ENCODE measurements around the gene DPP7. TPM values are rescaled to one million over a fixed set of nuclear protein-coding genes. Genes with fewer than 3 reads are reported as not detected.
A peak's percentile ranks its signal among the peaks of the same experiment; 100 is the strongest.

Gene DPP7
- total RNA-seq, 4 donors from 2014 or later = 41.1 to 109 (median 62.4) TPM

- Histone ChIP-seq H3K4me1 (peaks cover 0 to 34% (median 19%) of the 10 kb centered on the region in 3 donors), H3K4me3 (no peak overlapping the region), H3K9me3 (no peaks in the 10 kb centered on the region), H3K36me3 (no peaks in the 10 kb centered on the region), H3K27me3 (peaks cover 0 to 85% (median 25%) of the 10 kb centered on the region in 4 donors), H3K27ac (no peak overlapping the region)
- TF ChIP-seq POLR2A (IDR thresholded peaks at IDR 0.05) = no peak
- no peak for DNase-seq
- intact Hi-C loops (cut with DNase I) = no loop called here
- 46 to 73% methylated on average over 3 to 4 of the region's 4 CpGs for WGBS, 2 donors
These were observed 19.7 kb upstream of the DPP7 start for GRCh38 chr9:137134191-137134590.

DNA sequence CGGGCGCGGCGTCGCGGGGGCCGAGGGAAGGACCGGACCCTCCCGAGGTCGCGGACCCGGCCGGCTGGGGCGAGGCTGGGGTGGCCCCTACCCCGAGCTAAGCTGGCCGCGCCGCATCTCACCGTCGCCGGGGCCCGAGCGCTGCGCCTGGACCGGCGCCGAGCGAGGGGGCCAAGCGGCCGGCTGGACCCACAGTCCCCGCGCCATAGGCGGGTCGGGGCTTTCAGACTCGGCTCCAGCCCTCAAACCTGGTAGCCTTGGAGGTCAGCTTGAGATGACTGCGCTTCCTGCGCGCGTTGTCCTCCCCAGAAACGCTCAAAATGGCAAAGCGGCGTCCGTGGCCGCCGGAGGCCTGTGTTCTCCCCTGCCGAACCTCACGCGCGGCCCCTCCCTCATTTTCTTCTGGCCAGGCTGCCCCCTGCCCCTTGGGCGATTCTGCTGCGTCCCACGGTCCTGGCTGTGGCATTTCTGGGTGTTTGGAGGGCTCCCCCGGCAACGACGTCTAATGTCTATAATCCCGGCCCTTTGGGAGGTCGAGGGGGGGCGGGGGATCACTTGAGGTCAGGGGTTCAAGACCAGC, 15.7 kb upstream of the DPP7 start:
- no peak for DNase-seq
- H3K27ac ChIP-seq = peak overlapping the region; percentile 71 to 83 (median 82)
- peaks cover 0 to 46% (median 0%) of the 10 kb centered on the region in 4 donors for H3K27me3 ChIP-seq
- intact Hi-C loops (cut with DNase I) = no loop called here
- WGBS, 2 donors = no CpG with 5 or more reads among the region's 58 CpGs
- peak overlapping the region; percentile 62 to 96 (median 82) for H3K4me3 ChIP-seq
- no peaks in the 10 kb centered on the region for H3K36me3 ChIP-seq
- no peak for TF ChIP-seq CTCF (IDR thresholded peaks at IDR 0.05)
- TF ChIP-seq POLR2A (IDR thresholded peaks at IDR 0.05) = no peak
- peaks cover 23 to 42% (median 24%) of the 10 kb centered on the region in 3 donors for H3K4me1 ChIP-seq
- no peaks in the 10 kb centered on the region for H3K9me3 ChIP-seq

DNA sequence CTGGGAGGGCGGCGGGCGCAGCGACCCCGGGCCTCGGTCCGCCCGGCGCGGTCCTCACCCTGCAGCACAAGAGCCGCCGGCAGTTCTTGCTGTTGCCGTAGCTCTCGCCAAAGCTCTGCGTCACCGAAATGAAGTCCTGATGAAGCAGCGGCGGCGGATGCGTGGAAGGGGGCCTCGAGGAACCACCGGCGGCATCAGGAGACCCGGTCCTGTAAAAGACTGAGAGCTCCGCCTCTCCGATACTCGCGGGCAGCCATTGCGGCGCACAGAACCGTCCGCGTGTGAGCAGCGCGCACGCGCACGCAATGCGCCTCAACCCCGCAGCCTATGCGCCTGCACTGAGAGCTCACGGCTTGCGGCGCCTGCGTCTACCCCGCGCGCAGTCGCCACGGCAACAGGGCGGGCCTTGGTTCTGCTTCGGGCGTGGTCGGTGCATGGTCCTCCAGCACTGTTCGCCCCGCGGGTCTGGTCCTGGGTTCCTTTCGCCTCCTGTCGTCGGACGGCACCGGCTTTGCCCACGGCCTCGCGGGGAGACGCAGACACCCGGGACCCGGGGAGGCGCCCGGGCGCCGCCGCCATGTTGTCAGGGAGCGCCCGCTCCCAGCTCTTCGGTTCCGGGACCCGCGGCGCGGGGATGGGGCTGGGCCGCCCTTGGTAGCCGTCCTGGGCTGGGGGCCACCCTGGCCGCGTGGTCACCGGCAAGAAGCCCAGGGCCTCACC, 15.1 kb upstream of the DPP7 start:
- peak; percentile 48 for DNase-seq
- Histone ChIP-seq H3K27ac (peak overlapping the region; percentile 71 to 83 (median 82)), H3K36me3 (no peaks in the 10 kb centered on the region), H3K9me3 (no peaks in the 10 kb centered on the region), H3K4me3 (peak overlapping the region; percentile 62 to 96 (median 82)), H3K4me1 (peaks cover 23 to 42% (median 24%) of the 10 kb centered on the region in 3 donors), H3K27me3 (peaks cover 0 to 40% (median 0%) of the 10 kb centered on the region in 4 donors)
- TF ChIP-seq POLR2A (IDR thresholded peaks at IDR 0.05) (peak in 2 of 4 donors; percentile 33 to 64), CTCF (IDR thresholded peaks at IDR 0.05) (peak in 2 of 6 experiments; percentile 8 to 32)
- WGBS, 2 donors = no CpG with 5 or more reads among the region's 86 CpGs
- intact Hi-C loops (cut with DNase I) = no loop called here

DNA sequence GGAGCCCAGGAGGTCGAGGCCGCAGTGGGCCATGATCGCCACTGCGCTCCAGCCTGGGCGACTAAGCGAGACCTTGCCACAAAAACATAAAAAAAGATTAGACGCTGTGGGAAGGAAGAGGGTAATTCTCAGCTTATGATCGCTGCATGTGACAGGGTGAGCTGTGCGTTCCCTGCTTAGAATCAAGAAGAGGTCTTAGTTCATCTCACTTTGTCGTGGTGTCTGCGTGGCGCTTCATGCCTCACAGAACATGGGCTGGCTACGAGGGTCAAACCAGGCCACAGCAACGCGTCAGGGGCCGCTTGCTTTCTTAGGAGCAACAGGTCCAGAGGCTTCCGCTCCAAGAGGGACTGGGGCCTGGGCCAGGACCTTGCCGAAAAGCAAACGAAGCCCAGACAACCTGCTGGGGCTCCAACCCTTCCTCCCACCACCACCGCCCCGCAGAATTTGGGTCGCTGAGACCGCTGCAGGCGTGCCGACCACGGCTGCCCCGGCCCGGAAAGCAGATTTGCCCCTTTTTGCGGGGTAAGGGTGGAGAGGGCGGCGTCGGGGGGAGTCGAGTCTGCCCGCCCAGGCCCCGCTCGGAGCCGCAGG, 14.4 kb upstream of the DPP7 start:
- no peak for TF ChIP-seq POLR2A (IDR thresholded peaks at IDR 0.05)
- TF ChIP-seq CTCF (IDR thresholded peaks at IDR 0.05) = no peak
- intact Hi-C loops (cut with DNase I) = no loop called here
- Histone ChIP-seq H3K9me3 (no peaks in the 10 kb centered on the region), H3K4me3 (peak overlapping the region; percentile 62 to 96 (median 82)), H3K36me3 (no peaks in the 10 kb centered on the region), H3K4me1 (peaks cover 23 to 42% (median 24%) of the 10 kb centered on the region in 3 donors), H3K27me3 (peaks cover 0 to 34% (median 0%) of the 10 kb centered on the region in 4 donors), H3K27ac (peak overlapping the region; percentile 71 to 83 (median 82))
- no peak for DNase-seq
- 48 to 53% methylated on average over 9 to 13 of the region's 37 CpGs for WGBS, 2 donors

DNA sequence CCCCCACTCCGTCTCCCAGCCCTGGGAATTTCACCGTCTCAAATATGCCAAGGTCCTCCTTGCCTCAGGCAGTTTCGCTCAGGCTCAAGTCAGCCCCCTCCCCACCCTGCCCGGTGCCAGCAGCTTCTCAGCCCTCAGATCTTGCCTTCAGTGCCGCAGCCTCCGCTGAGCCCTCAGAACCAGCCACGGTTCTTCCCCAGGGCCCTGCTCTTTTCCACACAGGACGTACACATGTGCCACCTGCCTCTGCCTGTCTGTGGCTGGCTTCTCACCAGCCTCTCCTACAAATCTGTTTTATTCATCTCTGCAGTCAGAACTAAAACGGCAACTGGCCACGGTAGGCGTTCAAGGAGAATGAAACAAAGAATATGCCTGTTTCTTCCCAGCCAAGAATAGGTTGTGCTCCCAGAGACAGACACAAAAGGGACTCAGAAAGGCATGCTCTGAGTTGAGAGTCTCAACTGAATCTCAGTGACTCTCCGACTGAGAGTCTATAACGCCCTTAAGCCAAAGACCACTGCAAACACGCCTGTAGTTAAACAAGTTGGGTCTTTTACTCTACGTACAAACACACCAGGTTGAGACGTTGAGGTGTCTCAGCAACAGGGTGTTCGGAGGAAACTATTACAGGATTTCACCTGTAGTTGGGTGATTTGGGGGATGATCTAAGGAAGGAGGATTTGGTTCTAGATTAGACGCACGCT, 13.8 kb upstream of the DPP7 start:
- Histone ChIP-seq H3K36me3 (no peaks in the 10 kb centered on the region), H3K4me3 (peak overlapping the region; percentile 62 to 96 (median 82)), H3K9me3 (no peaks in the 10 kb centered on the region), H3K27me3 (peaks cover 0 to 27% (median 0%) of the 10 kb centered on the region in 4 donors), H3K27ac (peak overlapping the region in 3 of 4 donors; percentile 15 to 81 (median 48)), H3K4me1 (peaks cover 23 to 42% (median 24%) of the 10 kb centered on the region in 3 donors)
- TF ChIP-seq POLR2A (IDR thresholded peaks at IDR 0.05) = no peak
- TF ChIP-seq CTCF (IDR thresholded peaks at IDR 0.05) = no peak
- intact Hi-C loops (cut with DNase I) = no loop called here
- WGBS, 2 donors = 41 to 61% methylated on average over 15 to 19 of the region's 19 CpGs
- no peak for DNase-seq
